ENCODE data around the gene DDOST.

Gene DDOST

DNA sequence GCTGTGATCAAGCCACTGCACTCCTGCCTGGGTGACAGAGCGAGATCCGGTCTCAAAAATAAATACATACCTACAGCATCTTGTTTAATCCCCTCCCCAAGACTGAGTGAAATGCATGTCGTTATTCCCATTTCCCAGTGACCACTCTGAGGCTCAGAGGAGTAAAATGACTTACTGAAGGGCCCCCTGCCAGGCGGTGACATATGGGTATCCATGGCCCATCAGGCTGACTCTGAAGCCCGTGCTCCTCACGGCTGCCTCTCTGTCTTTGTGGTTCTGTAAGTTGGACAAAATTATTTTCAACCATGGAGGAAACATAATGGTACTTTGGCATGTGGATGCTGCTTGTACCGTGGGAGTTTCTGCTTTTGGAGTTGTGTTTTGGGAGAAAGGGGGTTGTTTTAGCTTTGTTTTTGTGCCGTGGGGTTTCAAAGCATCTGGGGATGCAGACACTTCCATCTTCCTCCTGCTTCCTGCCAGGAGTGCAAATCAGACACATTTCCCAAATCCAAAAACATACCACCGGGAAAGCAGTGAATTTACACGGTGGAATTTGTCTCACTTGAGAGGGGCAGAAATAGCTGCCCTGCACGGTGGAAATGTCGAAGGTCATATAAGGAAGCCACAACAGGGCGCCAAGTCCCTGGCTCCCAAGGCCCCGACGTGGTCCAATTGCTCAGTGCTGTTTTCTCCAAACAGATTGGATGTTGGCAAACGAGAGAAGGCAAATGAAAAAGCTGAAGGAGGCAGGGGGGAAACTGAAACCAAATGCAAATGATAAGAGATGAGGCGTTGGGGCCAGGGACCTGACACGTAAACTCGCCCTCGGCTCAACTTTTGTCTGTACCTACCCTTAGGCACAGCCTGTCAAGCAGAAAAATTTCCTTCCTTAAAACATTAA is 45.0 kb downstream of the DDOST start:
- H2AFZ ChIP-seq (ENCODE audit: low read depth, low read length, severe bottlenecking) = no peak overlapping the region
- H3K9ac ChIP-seq (ENCODE audit: low read length) = no peak overlapping the region
- no peaks in the 10 kb centered on the region for H3F3A ChIP-seq (ENCODE audit: insufficient read depth)
- H3K4me3 ChIP-seq (ENCODE audit: insufficient read depth, low read length, poor library complexity, severe bottlenecking) = no peak overlapping the region
- TF ChIP-seq CTCF (IDR thresholded peaks at IDR 0.05; ENCODE audit: insufficient read depth, low read length, poor library complexity, severe bottlenecking) = no peak
- no peak for TF ChIP-seq EZH2phosphoT487 (conservative IDR thresholded peaks at IDR 0.05; ENCODE audit: low read length)
- no peaks in the 10 kb centered on the region for H3K36me3 ChIP-seq (ENCODE audit: low read length)
- H3K9me3 ChIP-seq (ENCODE audit: insufficient read depth, low read length) = no peaks in the 10 kb centered on the region
- H3K27me3 ChIP-seq (ENCODE audit: low read length) = no peaks in the 10 kb centered on the region
- H3K27ac ChIP-seq (ENCODE audit: low read depth, low read length) = no peak overlapping the region
- H4K20me1 ChIP-seq (ENCODE audit: low read depth, low read length) = no peaks in the 10 kb centered on the region
- no peak overlapping the region for H3K4me2 ChIP-seq (ENCODE audit: low read depth, low read length, poor library complexity, severe bottlenecking)
- H3K79me2 ChIP-seq (ENCODE audit: insufficient read depth, low read length) = no peaks in the 10 kb centered on the region
- H3K9me2 ChIP-seq (replicated peaks; ENCODE audit: insufficient read depth, low read length) = no peaks in the 10 kb centered on the region

DNA sequence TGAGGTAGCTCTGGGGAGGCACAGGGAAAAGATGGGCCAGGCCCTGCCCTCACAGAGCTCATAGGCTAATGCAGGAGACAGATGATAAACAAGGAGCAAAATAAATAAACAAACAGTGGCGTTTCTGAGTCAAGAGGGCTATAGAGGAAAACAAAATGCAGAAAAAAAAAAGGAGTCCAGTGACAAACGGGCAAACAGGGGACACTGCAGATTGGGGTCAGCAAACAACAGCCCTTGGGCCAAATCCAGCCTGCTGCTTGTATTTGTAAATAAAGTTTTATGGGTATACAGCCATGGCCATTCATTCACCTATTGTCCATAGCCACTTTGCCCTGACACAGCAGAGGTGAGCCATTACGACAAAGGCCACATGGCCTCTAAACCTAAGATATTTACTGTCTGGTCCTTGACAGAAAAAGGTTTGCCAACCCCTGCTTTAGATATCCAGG is 47.0 kb downstream of the DDOST start:
- Histone ChIP-seq H3K9ac (ENCODE audit: low read length) (no peak overlapping the region), H3K27me3 (ENCODE audit: low read length) (no peaks in the 10 kb centered on the region), H3K9me2 (replicated peaks; ENCODE audit: insufficient read depth, low read length) (no peaks in the 10 kb centered on the region), H3K9me3 (ENCODE audit: insufficient read depth, low read length) (no peaks in the 10 kb centered on the region), H3K27ac (ENCODE audit: low read depth, low read length) (no peak overlapping the region), H2AFZ (ENCODE audit: low read depth, low read length, severe bottlenecking) (peak overlapping the region; percentile 34), H3K36me3 (ENCODE audit: low read length) (no peaks in the 10 kb centered on the region), H3K79me2 (ENCODE audit: insufficient read depth, low read length) (no peaks in the 10 kb centered on the region), H3K4me2 (ENCODE audit: low read depth, low read length, poor library complexity, severe bottlenecking) (no peak overlapping the region), H3K4me3 (ENCODE audit: insufficient read depth, low read length, poor library complexity, severe bottlenecking) (no peak overlapping the region), H4K20me1 (ENCODE audit: low read depth, low read length) (no peaks in the 10 kb centered on the region), H3F3A (ENCODE audit: insufficient read depth) (no peaks in the 10 kb centered on the region; the same call in 1 of the 2 replicates)
- TF ChIP-seq CTCF (IDR thresholded peaks at IDR 0.05; ENCODE audit: insufficient read depth, low read length, poor library complexity, severe bottlenecking) = no peak
- no peak for TF ChIP-seq EZH2phosphoT487 (conservative IDR thresholded peaks at IDR 0.05; ENCODE audit: low read length)

DNA sequence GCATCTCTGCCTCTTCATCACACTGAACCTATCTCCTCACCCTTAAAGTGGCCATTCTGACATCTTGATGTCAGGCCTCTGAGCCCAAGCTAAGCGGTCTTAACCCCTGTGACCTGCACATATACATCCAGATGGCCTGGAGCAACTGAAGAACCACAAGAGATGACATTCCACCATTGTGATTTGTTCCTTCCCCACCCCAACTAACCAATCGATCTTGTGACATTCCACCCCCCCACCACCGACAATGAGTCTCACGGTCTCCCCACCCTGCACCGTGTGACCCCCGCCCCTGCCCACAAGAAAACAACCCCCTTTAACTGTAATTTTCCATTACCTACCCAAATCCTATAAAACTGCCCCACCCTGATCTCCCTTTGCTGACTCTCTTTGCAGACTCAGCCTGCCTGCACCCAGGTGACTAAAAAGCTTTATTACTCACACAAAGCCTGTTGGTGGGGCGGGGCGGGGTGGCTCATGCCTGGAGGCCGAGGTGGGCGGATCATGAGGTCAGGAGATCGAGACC is 48.9 kb downstream of the DDOST start:
- Histone ChIP-seq H3K4me2 (ENCODE audit: low read depth, low read length, poor library complexity, severe bottlenecking) (no peak overlapping the region), H4K20me1 (ENCODE audit: low read depth, low read length) (no peaks in the 10 kb centered on the region), H3F3A (ENCODE audit: insufficient read depth) (no peaks in the 10 kb centered on the region; the same call in 1 of the 2 replicates), H3K9ac (ENCODE audit: low read length) (no peak overlapping the region), H3K36me3 (ENCODE audit: low read length) (no peaks in the 10 kb centered on the region), H3K4me3 (ENCODE audit: insufficient read depth, low read length, poor library complexity, severe bottlenecking) (no peak overlapping the region), H3K9me3 (ENCODE audit: insufficient read depth, low read length) (no peaks in the 10 kb centered on the region), H3K9me2 (replicated peaks; ENCODE audit: insufficient read depth, low read length) (no peaks in the 10 kb centered on the region), H3K27ac (ENCODE audit: low read depth, low read length) (no peak overlapping the region), H3K79me2 (ENCODE audit: insufficient read depth, low read length) (no peaks in the 10 kb centered on the region), H2AFZ (ENCODE audit: low read depth, low read length, severe bottlenecking) (no peak overlapping the region), H3K27me3 (ENCODE audit: low read length) (no peaks in the 10 kb centered on the region)
- TF ChIP-seq EZH2phosphoT487 (conservative IDR thresholded peaks at IDR 0.05; ENCODE audit: low read length) (no peak), CTCF (IDR thresholded peaks at IDR 0.05; ENCODE audit: insufficient read depth, low read length, poor library complexity, severe bottlenecking) (no peak)

Data from SU-DHL-6 (cell line).